NCI-H748 treated with DMSO at 0.1 percent for 48 hours (cell line): ENCODE measurements around the gene PAK4.
"Not testable (repeated sequence)": the region's sequence is repeated elsewhere in the genome, so short reads cannot be mapped to it uniquely, and the experiment has no call there.

Experiments used
- DNase-seq: peaks from one replicate; lab custom pipeline; 2025; lab: John Stamatoyannopoulos, UW

Gene PAK4

GRCh38 chr19:39130337-39131254 lies 5.0 kb downstream of the PAK4 start:
- DNase-seq, result no peak

- no peak for DNase-seq
Measured at GRCh38 chr19:39131255-39131755, 5.7 kb downstream of the PAK4 start.

- DNase-seq, result no peak
Measured at GRCh38 chr19:39132344-39132969, 6.9 kb downstream of the PAK4 start.

- no peak for DNase-seq
Measured at GRCh38 chr19:39133431-39134270, 8.1 kb downstream of the PAK4 start.

GRCh38 chr19:39135701-39136100 lies 10.1 kb downstream of the PAK4 start:
- DNase-seq, result no peak

- no peak for DNase-seq
Measured at GRCh38 chr19:39136225-39136940, 10.8 kb downstream of the PAK4 start.

GRCh38 chr19:39137131-39137530 lies 11.5 kb downstream of the PAK4 start:
- no peak for DNase-seq

- no peak for DNase-seq
Measured at GRCh38 chr19:39138221-39139211, 12.9 kb downstream of the PAK4 start.

GRCh38 chr19:39139305-39139874 lies 13.8 kb downstream of the PAK4 start:
- no peak for DNase-seq

GRCh38 chr19:39139971-39140453 lies 14.4 kb downstream of the PAK4 start:
- no peak for DNase-seq

- DNase-seq, result no peak
Measured at GRCh38 chr19:39140594-39140993, 15.0 kb downstream of the PAK4 start.

GRCh38 chr19:39141929-39142328 lies 16.3 kb downstream of the PAK4 start:
- no peak for DNase-seq

- DNase-seq, result no peak
Measured at GRCh38 chr19:39142630-39143029, 17.0 kb downstream of the PAK4 start.

GRCh38 chr19:39143757-39144289 lies 18.2 kb downstream of the PAK4 start:
- DNase-seq, result not testable (repeated sequence)

- no peak for DNase-seq
Measured at GRCh38 chr19:39144290-39145071, 18.9 kb downstream of the PAK4 start.

GRCh38 chr19:39145180-39145953 lies 19.8 kb downstream of the PAK4 start:
- DNase-seq, result no peak

- no peak for DNase-seq
Measured at GRCh38 chr19:39146091-39146490, 20.5 kb downstream of the PAK4 start.
